Heart left ventricle (tissue), 13 donors: ENCODE data around the gene SETBP1.

Experiments used
- POLR2A ChIP-seq, 2 donors: fragments of 450-650 bp; IDR thresholded peaks; one replicate each; pipeline ENCODE4 v1.6.1; 2017; ENCODE audit warnings: antibody characterized with exemption in 2 of 2, mild to moderate bottlenecking in 2 of 2, moderate library complexity in 2 of 2
- TF ChIP-seq, protein P1 (sequence below), 12 donors: fragments of 200-600 bp; sonication (generic) in 4 of 12; IDR thresholded peaks; one replicate each; pipeline versions ENCODE4 v1.5.0 to v1.8.0; 2018 to 2022; ENCODE audit warnings: antibody characterized with exemption in 12 of 12, mild to moderate bottlenecking in 5 of 12
- donor health status: ischemic (EF 13 %, LVEDD 7.1; RV severe dilation, severe dysfunction).
- donor health status: DM: no; HTN: yes; CAD: no.
- donor health status: DM: no; HTN: no; CAD: no.
- donor health status: ischemic (EF 25% LVEDD 6.9; RV normal size, moderate dysfunction).
- donor health status: ischemic (EF 25% LVEDD 5.7; RV mildly dilated, moderate dysfunction).
- donor health status: ischemic (EF 35%, LVEDD 5.7; RV mildly dilated, moderate dysfunction).
- donor health status: nonischemic (EF 11% LVEDD 7.7; RV severe dilation, severe dysfunction).
- donor health status: DM: yes; HTN: yes; CAD: no.
- donor health status: PGD.
- donor health status: ischemic (EF 29% LVEDD 5.4; RV normal size, mild dysfunction).
- donor health status: nonischemic (EF 23%, LVEDD 6.1; RV moderate dilation, normal function).

DNA sequence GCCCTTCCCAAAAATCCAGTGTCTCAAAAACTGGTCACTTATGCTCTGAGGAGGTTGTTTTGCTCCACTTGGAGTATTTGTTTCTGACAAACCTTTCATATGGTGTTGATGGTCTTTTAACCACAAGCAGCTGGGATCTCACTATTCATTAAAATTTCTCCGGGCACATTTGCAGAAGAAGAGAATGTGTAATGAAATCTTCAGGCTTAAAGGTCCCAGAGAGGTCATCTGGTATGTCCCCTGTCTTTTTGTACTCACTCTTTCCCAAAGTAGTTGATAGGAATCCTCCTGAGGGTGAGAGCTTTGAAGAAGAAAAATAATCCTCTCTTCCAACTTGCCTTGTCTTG lies 430.8 kb downstream of the SETBP1 start:
- TF ChIP-seq, protein P1, sequence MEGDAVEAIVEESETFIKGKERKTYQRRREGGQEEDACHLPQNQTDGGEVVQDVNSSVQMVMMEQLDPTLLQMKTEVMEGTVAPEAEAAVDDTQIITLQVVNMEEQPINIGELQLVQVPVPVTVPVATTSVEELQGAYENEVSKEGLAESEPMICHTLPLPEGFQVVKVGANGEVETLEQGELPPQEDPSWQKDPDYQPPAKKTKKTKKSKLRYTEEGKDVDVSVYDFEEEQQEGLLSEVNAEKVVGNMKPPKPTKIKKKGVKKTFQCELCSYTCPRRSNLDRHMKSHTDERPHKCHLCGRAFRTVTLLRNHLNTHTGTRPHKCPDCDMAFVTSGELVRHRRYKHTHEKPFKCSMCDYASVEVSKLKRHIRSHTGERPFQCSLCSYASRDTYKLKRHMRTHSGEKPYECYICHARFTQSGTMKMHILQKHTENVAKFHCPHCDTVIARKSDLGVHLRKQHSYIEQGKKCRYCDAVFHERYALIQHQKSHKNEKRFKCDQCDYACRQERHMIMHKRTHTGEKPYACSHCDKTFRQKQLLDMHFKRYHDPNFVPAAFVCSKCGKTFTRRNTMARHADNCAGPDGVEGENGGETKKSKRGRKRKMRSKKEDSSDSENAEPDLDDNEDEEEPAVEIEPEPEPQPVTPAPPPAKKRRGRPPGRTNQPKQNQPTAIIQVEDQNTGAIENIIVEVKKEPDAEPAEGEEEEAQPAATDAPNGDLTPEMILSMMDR (IDR thresholded peaks at IDR 0.05) = no peak
- no peak for TF ChIP-seq POLR2A (IDR thresholded peaks at IDR 0.05)
